HFFc6 (cell line): ENCODE results near the gene PTCRA. TPM values are rescaled to one million over a fixed set of nuclear protein-coding genes. Genes with fewer than 3 reads are reported as not detected.
"Not testable (repeated sequence)": the region's sequence is repeated elsewhere in the genome, so short reads cannot be mapped to it uniquely, and the experiment has no call there.

Experiments
- DNase-seq: peaks from one replicate; pipeline ENCODE4 v3.0.0-alpha.2; 2018
- H3K27ac Mint-ChIP-seq: 2 replicates; pipeline ENCODE4 v1.8.0; 2020; ENCODE audit warnings: mild to moderate bottlenecking, mixed read lengths
- H3K27me3 Mint-ChIP-seq: 2 replicates; pipeline ENCODE4 v1.8.0; 2021; ENCODE audit warnings: mild to moderate bottlenecking, moderate library complexity, mixed read lengths; ENCODE audit not compliant: insufficient read depth
- H3K36me3 Mint-ChIP-seq: 2 replicates; pipeline ENCODE4 v1.8.0; 2021; ENCODE audit warnings: low read depth, mixed read lengths
- H3K4me1 Mint-ChIP-seq: 2 replicates; pipeline ENCODE4 v1.8.0; 2020; ENCODE audit warnings: low read depth, mixed read lengths
- H3K4me3 Mint-ChIP-seq: 2 replicates; pipeline ENCODE4 v1.8.0; 2020; ENCODE audit warnings: mild to moderate bottlenecking, moderate library complexity, mixed read lengths
- H3K9me3 Mint-ChIP-seq: 2 replicates; pipeline ENCODE4 v1.8.0; 2020; ENCODE audit warnings: mild to moderate bottlenecking, mixed read lengths
- CTCF ChIP-seq: fragments of 200-600 bp; sonication (generic); IDR thresholded peaks from 2 replicates; pipeline ENCODE4 v1.5.0; 2021; ENCODE audit warnings: antibody characterized with exemption, mild to moderate bottlenecking
- total RNA-seq, 6 experiments: library from RNA; stranded (reverse); fragmentation: NEBNext Ultra II Directional; extraction: Animal tissue kit (Norgen Biotek cat#: 25700); gene quantifications; 2 replicates in 1 of 6; 3 replicates in 5 of 6; pipeline ENCODE4 v1.2.3, GENCODE V29; 2021

The PTCRA gene
- total RNA-seq, 6 experiments from 2014 or later, result not detected

- H3K36me3 Mint-ChIP-seq, result peaks cover 15% of the 10 kb centered on the region; the same call in 1 of the 2 replicates
- H3K27me3 Mint-ChIP-seq, result peaks cover 2% of the 10 kb centered on the region
- H3K27ac Mint-ChIP-seq, result no peak overlapping the region
- no peaks in the 10 kb centered on the region for H3K4me1 Mint-ChIP-seq
- H3K9me3 Mint-ChIP-seq, result no peaks in the 10 kb centered on the region
- no peak overlapping the region for H3K4me3 Mint-ChIP-seq
- TF ChIP-seq CTCF, result no peak
- no peak for DNase-seq
Measured at GRCh38 chr6:42939810-42940167, 23.9 kb downstream of the PTCRA start.

DNA sequence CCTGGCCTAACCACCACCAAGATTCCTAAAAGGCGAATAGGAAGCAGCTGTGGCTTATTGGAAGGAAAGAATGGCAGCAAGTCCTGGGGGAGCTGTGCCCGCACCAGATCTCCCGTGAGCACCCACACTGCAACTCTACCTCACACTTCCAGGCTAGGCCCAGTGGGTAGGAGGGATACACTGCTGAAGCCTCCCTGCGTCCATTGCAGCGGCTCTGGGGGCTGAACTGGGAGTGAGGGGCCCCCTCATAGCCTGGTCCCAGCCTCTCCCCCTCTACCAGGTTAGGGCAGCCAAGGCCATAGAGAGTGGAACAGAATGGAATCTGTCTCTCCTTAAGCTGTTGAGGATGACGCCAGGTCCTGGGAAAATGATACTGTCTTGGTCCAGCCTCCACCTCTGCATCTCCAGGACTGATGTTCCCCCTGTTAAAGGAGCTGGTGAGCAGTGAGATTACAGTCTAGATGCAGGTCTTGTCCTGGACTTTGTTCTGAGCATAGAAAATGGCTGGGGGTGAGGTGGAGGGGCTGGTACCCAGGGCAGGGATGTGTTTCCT, 24.7 kb downstream of the PTCRA start:
- peaks cover 11% of the 10 kb centered on the region; the same call in 1 of the 2 replicates for H3K36me3 Mint-ChIP-seq
- no peaks in the 10 kb centered on the region for H3K9me3 Mint-ChIP-seq
- H3K27me3 Mint-ChIP-seq, result peaks cover 2% of the 10 kb centered on the region
- no peak for TF ChIP-seq CTCF
- no peak overlapping the region for H3K4me3 Mint-ChIP-seq
- H3K4me1 Mint-ChIP-seq, result no peaks in the 10 kb centered on the region
- H3K27ac Mint-ChIP-seq, result no peak overlapping the region
- no peak for DNase-seq

DNA sequence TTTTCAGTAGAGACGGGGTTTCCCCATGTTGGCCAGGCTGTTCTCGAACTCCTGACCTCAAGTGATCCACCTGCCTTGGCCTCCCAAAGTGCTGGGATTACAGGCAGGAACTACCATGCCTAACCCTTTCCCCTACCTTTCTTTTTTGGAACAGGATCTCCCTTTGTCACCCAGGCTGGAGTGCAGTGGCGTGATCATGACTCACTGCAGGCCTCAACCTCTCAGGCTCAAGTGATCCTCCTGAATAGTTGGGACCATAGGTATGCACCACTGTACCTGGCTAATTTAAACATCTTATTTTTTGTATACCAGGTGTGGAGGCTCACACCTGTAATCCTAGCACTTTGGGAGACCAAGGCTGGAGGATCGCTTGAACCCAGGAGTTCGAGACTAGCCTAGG, 25.5 kb downstream of the PTCRA start:
- not testable (repeated sequence) for H3K4me3 Mint-ChIP-seq, H3K4me1 Mint-ChIP-seq, H3K27ac Mint-ChIP-seq, H3K9me3 Mint-ChIP-seq, DNase-seq, H3K36me3 Mint-ChIP-seq, H3K27me3 Mint-ChIP-seq

GRCh38 chr6:42942444-42942843, 26.6 kb downstream of the PTCRA start:
- no peaks in the 10 kb centered on the region for H3K27me3 Mint-ChIP-seq

DNA sequence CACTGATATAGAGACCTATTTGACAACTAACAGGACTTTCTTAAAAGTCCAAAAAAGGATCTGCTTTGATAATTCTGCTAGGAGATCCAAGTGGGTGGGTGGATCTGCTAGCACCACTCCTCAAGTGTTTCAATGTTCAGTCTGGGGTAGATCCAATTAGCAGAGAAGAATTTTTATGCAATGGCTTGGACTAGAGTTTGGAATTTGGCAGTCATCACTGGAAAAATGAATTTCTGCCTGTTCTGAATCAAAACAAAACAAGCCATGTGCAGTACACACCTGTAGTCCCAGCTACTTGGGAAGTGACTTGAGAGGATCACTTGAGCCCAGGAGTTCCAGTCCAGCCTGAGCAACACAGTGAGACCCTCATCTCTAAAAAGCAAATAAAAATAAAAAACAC, 32.1 kb downstream of the PTCRA start:
- no peak for DNase-seq
- no peaks in the 10 kb centered on the region for H3K9me3 Mint-ChIP-seq
- no peak for TF ChIP-seq CTCF
- H3K27ac Mint-ChIP-seq, result no peak overlapping the region
- peaks cover 4% of the 10 kb centered on the region; the same call in 1 of the 2 replicates for H3K36me3 Mint-ChIP-seq
- no peaks in the 10 kb centered on the region; the same call in 1 of the 2 replicates for H3K27me3 Mint-ChIP-seq
- no peaks in the 10 kb centered on the region for H3K4me1 Mint-ChIP-seq
- no peak overlapping the region for H3K4me3 Mint-ChIP-seq

More at GRCh38 chr6:42942444-42942843, 26.6 kb downstream of the PTCRA start:
- no peak for DNase-seq
- Mint-ChIP-seq H3K4me1 (no peaks in the 10 kb centered on the region), H3K36me3 (peaks cover 8% of the 10 kb centered on the region; the same call in 1 of the 2 replicates), H3K4me3 (no peak overlapping the region), H3K9me3 (no peaks in the 10 kb centered on the region), H3K27ac (no peak overlapping the region)
- TF ChIP-seq CTCF, result no peak

DNA sequence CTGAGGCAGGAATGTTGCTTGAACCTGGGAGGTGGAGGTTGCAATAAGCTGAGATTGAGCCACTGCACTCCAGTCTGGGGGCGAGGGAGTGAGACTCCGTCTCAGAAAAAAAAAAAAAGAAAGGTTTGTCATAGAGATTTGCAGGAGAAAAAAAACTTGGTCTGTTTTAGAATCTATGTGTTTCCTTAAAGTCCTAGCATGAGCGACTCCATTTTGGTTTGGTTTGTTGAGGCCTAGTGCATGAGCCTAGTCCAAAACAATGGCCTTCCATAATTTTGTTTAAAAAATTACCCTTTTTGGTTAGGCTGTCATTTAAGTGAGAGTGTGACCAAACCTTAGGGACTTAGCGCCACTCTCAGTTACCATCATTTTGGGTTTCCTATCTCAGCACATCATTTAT, 36.5 kb downstream of the PTCRA start:
- Mint-ChIP-seq H3K27me3 (no peaks in the 10 kb centered on the region; the same call in 1 of the 2 replicates), H3K36me3 (no peaks in the 10 kb centered on the region), H3K4me3 (no peak overlapping the region), H3K4me1 (no peaks in the 10 kb centered on the region), H3K9me3 (no peaks in the 10 kb centered on the region), H3K27ac (no peak overlapping the region)
- no peak for TF ChIP-seq CTCF
- DNase-seq, result no peak

- not testable (repeated sequence) for H3K27ac Mint-ChIP-seq, H3K4me3 Mint-ChIP-seq, H3K36me3 Mint-ChIP-seq, H3K9me3 Mint-ChIP-seq, H3K4me1 Mint-ChIP-seq, H3K27me3 Mint-ChIP-seq, DNase-seq
Measured at GRCh38 chr6:42954405-42954804, 38.6 kb downstream of the PTCRA start.
